ENCODE results near the gene ARHGAP42.

DNA sequence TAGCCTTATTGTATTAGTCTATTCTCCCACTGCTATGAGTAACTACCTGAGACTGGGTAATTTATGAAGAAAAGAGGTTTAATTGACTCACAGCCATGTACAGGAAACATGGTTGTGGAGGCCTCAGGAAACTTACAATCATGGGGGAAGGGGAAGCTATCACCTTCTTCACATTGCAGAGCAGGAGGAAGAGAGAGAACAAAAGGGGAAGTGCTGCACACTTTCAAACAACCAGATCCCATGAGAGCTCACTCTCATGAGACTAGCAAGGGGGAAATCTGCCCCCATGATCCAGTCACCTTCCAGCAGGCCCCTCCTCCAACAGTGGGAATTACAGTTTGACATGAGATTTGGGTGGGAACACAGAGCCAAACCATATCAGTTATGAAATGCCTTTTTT is 179.4 kb downstream of the ARHGAP42 start:
- TF ChIP-seq, protein P1, sequence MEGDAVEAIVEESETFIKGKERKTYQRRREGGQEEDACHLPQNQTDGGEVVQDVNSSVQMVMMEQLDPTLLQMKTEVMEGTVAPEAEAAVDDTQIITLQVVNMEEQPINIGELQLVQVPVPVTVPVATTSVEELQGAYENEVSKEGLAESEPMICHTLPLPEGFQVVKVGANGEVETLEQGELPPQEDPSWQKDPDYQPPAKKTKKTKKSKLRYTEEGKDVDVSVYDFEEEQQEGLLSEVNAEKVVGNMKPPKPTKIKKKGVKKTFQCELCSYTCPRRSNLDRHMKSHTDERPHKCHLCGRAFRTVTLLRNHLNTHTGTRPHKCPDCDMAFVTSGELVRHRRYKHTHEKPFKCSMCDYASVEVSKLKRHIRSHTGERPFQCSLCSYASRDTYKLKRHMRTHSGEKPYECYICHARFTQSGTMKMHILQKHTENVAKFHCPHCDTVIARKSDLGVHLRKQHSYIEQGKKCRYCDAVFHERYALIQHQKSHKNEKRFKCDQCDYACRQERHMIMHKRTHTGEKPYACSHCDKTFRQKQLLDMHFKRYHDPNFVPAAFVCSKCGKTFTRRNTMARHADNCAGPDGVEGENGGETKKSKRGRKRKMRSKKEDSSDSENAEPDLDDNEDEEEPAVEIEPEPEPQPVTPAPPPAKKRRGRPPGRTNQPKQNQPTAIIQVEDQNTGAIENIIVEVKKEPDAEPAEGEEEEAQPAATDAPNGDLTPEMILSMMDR (IDR thresholded peaks at IDR 0.05), result no peak
- no peak for TF ChIP-seq POLR2A (IDR thresholded peaks at IDR 0.05)

Measured in adrenal gland (tissue), 5 donors.